Coronary artery (tissue), 2 donors: Measurements from ENCODE around the gene IZUMO1.

Experiments used
- DNase-seq: peaks from one replicate; pipeline ENCODE4 v3.0.0-alpha.2; 2017; ENCODE audit warnings: low spot score
- H3K27ac ChIP-seq, 2 donors: fragments of 200-600 bp; sonication (generic); one replicate each; pipeline ENCODE4 v1.5.1; 2016 to 2019
- H3K4me3 ChIP-seq: fragments of 200-600 bp; sonication (generic); 2 replicates; pipeline ENCODE4 v1.5.1; 2016; ENCODE audit warnings: mild to moderate bottlenecking, moderate library complexity
- TF ChIP-seq, protein P1 (sequence below): fragments of 200-600 bp; sonication (generic); IDR thresholded peaks from one replicate; pipeline ENCODE4 v1.5.1; 2019; ENCODE audit warnings: antibody characterized with exemption

Gene IZUMO1

DNA sequence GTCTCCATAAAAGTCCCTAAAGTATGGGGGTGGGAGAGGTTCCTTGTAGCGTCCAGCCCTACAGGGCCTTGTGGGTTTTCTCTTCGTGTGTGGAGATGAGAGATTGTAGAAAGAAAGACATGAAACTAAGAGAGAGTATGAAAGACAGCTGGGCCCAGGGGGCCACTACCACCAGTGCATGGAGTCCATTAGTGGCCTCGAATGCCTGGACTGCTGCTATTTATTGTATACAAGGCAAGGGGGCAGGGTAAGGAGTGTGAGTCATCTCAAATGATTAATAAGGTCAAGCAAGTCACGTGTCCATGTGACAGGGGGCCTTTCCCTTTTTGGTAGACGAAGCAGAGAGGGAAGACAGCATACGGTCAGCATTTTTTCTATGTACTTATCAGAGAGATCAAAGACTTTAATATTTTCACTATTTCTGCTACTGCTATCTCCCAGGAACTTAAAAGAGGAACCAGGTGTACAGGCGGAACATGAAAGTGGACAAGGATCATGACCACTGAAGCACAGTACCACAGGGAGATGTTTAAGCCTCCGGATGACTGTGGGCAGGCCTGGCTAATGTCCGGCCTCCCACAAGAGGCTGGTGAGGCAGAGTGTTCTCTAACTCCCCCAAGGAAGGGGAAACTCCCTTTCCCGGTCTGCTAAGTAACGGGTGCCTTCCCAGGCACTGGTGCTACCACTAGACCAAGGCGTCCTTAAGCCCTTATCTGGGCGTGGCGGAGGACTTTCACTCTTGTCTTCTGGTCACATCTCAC is 34.1 kb upstream of the IZUMO1 start:
- no peak overlapping the region for H3K4me3 ChIP-seq
- TF ChIP-seq, protein P1, sequence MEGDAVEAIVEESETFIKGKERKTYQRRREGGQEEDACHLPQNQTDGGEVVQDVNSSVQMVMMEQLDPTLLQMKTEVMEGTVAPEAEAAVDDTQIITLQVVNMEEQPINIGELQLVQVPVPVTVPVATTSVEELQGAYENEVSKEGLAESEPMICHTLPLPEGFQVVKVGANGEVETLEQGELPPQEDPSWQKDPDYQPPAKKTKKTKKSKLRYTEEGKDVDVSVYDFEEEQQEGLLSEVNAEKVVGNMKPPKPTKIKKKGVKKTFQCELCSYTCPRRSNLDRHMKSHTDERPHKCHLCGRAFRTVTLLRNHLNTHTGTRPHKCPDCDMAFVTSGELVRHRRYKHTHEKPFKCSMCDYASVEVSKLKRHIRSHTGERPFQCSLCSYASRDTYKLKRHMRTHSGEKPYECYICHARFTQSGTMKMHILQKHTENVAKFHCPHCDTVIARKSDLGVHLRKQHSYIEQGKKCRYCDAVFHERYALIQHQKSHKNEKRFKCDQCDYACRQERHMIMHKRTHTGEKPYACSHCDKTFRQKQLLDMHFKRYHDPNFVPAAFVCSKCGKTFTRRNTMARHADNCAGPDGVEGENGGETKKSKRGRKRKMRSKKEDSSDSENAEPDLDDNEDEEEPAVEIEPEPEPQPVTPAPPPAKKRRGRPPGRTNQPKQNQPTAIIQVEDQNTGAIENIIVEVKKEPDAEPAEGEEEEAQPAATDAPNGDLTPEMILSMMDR, result no peak
- no peak for DNase-seq
- H3K27ac ChIP-seq, result peak overlapping the region in 1 of 2 donors; percentile 42

DNA sequence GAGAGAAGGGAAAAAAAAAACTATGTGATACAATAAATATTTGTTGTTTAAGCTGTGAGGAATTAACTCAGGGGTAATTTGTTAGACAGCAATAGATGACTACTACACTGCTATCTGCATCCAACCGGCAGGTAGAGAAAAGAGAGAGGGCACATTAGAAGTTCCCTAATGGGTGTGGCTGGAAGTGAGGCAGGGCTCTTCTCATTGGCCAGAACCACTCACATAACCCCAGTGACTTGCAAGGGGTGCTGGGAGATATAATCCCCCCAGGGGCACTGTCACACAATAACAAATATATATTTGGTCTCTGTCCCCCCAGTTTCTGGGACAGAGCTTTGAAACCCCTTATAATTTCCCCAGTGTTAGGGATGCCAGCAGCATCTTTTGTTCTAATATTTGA is 32.9 kb upstream of the IZUMO1 start:
- TF ChIP-seq, protein P1, result no peak
- DNase-seq, result no peak
- Histone ChIP-seq H3K27ac (no peak overlapping the region), H3K4me3 (no peak overlapping the region)

DNA sequence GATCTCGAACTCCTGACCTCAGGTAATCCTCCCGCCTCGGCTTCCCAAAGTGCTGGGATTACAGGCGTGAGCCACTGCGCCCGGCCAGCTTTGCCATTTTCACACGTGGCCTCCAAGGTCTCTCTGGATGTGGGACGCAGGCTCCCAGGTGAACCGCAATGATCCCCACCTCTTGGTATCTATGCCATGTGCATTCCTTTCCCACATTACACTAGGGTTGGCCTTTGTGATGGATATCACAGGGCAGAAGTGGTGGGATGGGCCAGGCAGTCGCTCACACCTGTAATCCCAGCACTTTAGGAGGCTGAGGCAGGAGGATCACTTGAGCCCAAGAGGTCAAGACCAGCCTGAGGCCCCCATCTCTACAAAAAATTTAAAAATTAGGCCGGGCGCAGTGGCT is 31.0 kb upstream of the IZUMO1 start:
- no peak for DNase-seq
- Histone ChIP-seq H3K4me3 (no peak overlapping the region), H3K27ac (no peak overlapping the region)
- TF ChIP-seq, protein P1, result no peak

DNA sequence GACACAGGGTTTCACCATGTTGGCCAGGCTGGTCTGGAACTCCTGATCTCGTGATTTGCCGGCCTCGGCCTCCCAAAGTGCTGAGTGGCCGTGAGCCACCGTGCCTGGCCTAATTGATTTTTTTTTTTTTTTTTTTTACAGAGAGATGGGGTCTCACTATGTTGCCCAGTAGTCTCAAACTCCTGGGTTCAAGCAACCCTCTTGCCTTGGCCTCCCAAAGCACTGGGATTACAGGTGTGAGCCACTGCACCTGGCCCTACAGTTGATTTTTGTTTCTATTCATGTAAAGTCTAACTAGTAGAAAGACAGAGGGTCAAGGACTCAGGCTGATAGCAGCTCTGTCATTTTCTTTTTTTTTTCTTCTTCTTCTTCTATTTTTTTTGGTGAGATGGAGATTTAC is 30.4 kb upstream of the IZUMO1 start:
- H3K27ac ChIP-seq, result no peak overlapping the region
- TF ChIP-seq, protein P1, result no peak
- H3K4me3 ChIP-seq, result no peak overlapping the region
- no peak for DNase-seq

DNA sequence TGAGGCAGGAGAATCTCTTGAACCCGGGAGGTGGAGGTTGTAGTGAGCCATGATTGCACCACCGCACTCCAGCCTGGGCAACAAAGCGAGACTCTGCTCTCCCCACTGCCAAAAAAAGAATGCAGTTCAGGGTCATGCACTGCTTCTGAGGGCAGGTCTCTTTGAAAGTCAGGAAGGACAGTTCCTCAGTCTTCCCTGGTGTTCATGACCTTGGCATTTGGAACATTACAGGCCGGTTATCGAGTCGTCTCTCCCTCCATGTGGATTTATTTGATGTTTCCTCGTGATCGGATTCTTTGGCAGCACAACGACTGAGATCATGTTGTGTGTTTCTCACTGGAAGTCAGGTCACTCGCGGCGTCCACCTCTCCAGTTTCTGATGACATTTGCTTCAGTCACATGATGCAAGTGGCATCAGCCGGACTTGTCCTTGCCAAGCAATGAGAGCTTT is 25.8 kb upstream of the IZUMO1 start:
- DNase-seq, result no peak
- TF ChIP-seq, protein P1, result no peak
- Histone ChIP-seq H3K27ac (no peak overlapping the region), H3K4me3 (no peak overlapping the region)

DNA sequence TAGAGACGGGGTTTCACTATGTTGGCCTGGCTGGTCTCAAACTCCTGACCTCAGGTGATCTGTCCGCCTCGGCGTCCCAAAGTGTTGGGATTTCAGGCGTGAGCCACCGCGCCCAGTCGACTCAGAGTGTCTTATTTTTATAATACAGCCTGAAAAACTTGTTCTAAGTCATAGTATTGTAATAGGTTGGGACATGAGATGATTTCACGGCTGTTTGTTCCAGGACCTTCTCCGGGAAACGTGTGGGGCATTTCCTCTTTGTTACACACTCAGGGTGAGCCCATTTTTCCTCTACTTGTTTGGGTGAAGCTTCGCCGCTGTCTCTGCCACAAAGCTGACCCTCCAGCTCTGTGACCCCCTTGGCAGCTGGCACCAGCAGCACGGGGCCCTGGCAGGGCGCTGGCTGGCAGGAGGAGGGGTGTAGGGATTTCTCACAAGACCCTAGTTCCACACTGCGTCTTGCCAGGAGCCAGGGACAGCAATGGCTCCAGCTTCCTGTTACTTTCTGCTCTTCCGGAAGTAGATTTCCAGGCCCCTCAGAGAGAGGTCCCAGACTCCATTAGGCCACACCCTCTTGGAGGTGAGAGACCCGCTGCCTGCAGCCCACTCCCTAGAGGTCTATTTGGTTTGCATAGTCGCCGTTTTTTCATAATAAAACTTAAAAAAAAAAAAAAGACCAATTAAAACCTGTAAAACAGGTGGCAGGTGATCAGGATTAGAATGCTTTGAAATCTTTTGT is 24.2 kb upstream of the IZUMO1 start:
- Histone ChIP-seq H3K4me3 (no peak overlapping the region), H3K27ac (no peak overlapping the region)
- TF ChIP-seq, protein P1, result no peak
- no peak for DNase-seq
